B cell (primary cell): ENCODE data around the gene THRB. TPM values are rescaled to one million over a fixed set of nuclear protein-coding genes. Genes with fewer than 3 reads are reported as not detected.

Source experiments
- ATAC-seq: fragments of 200-7000 bp; cut with Tn5 transposase; one replicate; pipeline ENCODE4 v1.10.0; 2021; ENCODE audit warnings: low read depth, mild to moderate bottlenecking, moderate number of reproducible peaks, moderate library complexity
- CTCF ChIA-PET: fragments of 350-600 bp; sonication (Branson Sonifier 250); formaldehyde crosslinking; loops from one replicate; lab custom pipeline; 2021; ENCODE audit warnings: antibody characterized with exemption, inconsistent platforms; lab: Charles Lee
- POLR2A ChIA-PET: fragments of 350-600 bp; sonication (Branson Sonifier 250); formaldehyde crosslinking; loops from one replicate; lab custom pipeline; 2021; ENCODE audit warnings: antibody characterized with exemption; lab: Charles Lee
- DNase-seq: peaks from one replicate; pipeline ENCODE4 v3.0.0; 2013
- H2AFZ ChIP-seq: 2 replicates; pipeline ENCODE4 v1.6.1; 2012; ENCODE audit warnings: mild to moderate bottlenecking, low read depth, low read length; ENCODE audit not compliant: insufficient read depth, poor library complexity, severe bottlenecking
- H3K27ac ChIP-seq, 2 donors: 1 replicate in 1 of 2; 2 replicates in 1 of 2; pipeline ENCODE4 v1.5.1; 2012 to 2013; ENCODE audit warnings: low read length in 2 of 2, mild to moderate bottlenecking in 2 of 2, moderate library complexity in 1 of 2
- H3K27me3 ChIP-seq, 4 experiments: fragments of 200-600 bp in 1 of 4; sonication (generic) in 1 of 4; replicated peaks in 1 of 4; 1 replicate in 2 of 4; 2 replicates in 2 of 4; pipeline versions ENCODE4 v1.6.1 to v1.7.0; 2013 to 2016; ENCODE audit warnings: low read length in 3 of 4, mild to moderate bottlenecking in 2 of 4, mixed read lengths in 1 of 4, moderate library complexity in 1 of 4; ENCODE audit not compliant: insufficient read depth in 4 of 4, control insufficient read depth in 3 of 4; ENCODE audit errors: control extremely low read depth in 1 of 4
- H3K36me3 ChIP-seq, 2 experiments: replicated peaks in 1 of 2; 1 replicate in 1 of 2; 2 replicates in 1 of 2; pipeline versions ENCODE4 v1.6.1 to v1.7.1; 2013; ENCODE audit warnings: low read length in 1 of 2; ENCODE audit not compliant: insufficient read depth in 2 of 2, control insufficient read depth in 1 of 2; ENCODE audit errors: control extremely low read depth in 1 of 2, extremely low read depth in 1 of 2
- H3K4me1 ChIP-seq, 2 donors: fragments of 200-600 bp in 1 of 2; sonication (generic) in 1 of 2; 1 replicate in 1 of 2; 2 replicates in 1 of 2; pipeline versions ENCODE4 v1.5.1 to v1.6.1; 2013 to 2017; ENCODE audit warnings: low read length in 2 of 2; ENCODE audit not compliant: control insufficient read depth in 2 of 2, insufficient read depth in 2 of 2
- H3K4me2 ChIP-seq: replicated peaks from 2 replicates; pipeline ENCODE3; 2012; ENCODE audit warnings: mild to moderate bottlenecking, low read depth, low read length; ENCODE audit not compliant: poor library complexity, severe bottlenecking
- H3K4me3 ChIP-seq, 5 experiments: fragments of 200-600 bp in 1 of 5; sonication (generic) in 1 of 5; 1 replicate in 3 of 5; 2 replicates in 2 of 5; pipeline versions ENCODE4 v1.5.1 to v1.7.0; 2011 to 2016; ENCODE audit warnings: low read length in 4 of 5, mild to moderate bottlenecking in 4 of 5, low read depth in 2 of 5, control low read depth in 1 of 5, moderate library complexity in 1 of 5; ENCODE audit not compliant: insufficient read depth in 1 of 5; ENCODE audit errors: control extremely low read depth in 1 of 5, extremely low read depth in 1 of 5
- H3K79me2 ChIP-seq: fragments of 200-600 bp; sonication (generic); one replicate; pipeline ENCODE4 v1.6.0; 2016; ENCODE audit warnings: low read length; ENCODE audit not compliant: control insufficient read depth, insufficient read depth
- H3K9ac ChIP-seq: fragments of 200-600 bp; sonication (generic); 2 replicates; pipeline ENCODE4 v1.6.1; 2017; ENCODE audit warnings: mild to moderate bottlenecking, low read length, moderate library complexity
- H3K9me3 ChIP-seq, 3 donors: one replicate each; pipeline versions ENCODE4 v1.6.1 to v1.7.1; 2013; ENCODE audit warnings: low read length in 2 of 3; ENCODE audit not compliant: control insufficient read depth in 2 of 3, insufficient read depth in 1 of 3; ENCODE audit errors: control extremely low read depth in 1 of 3
- H4K20me1 ChIP-seq: 2 replicates; pipeline ENCODE4 v1.6.0; 2012; ENCODE audit warnings: mild to moderate bottlenecking, low read length; ENCODE audit not compliant: insufficient read depth, control insufficient read depth, poor library complexity, severe bottlenecking
- H3K27ac Mint-ChIP-seq: one replicate; pipeline ENCODE4 v1.8.0; 2021; ENCODE audit warnings: mixed read lengths
- H3K27me3 Mint-ChIP-seq: one replicate; pipeline ENCODE4 v1.8.0; 2021; ENCODE audit warnings: mixed read lengths
- H3K4me1 Mint-ChIP-seq: one replicate; pipeline ENCODE4 v1.8.0; 2021; ENCODE audit warnings: mixed read lengths
- H3K4me3 Mint-ChIP-seq: one replicate; pipeline ENCODE4 v1.8.0; 2021; ENCODE audit warnings: mixed read lengths
- H3K9me3 Mint-ChIP-seq: one replicate; pipeline ENCODE4 v1.8.0; 2022; ENCODE audit warnings: mixed read lengths; ENCODE audit not compliant: insufficient read depth
- CTCF ChIP-seq: fragments of 200-600 bp; IDR thresholded peaks from one replicate; pipeline ENCODE4 v1.8.0; 2022; ENCODE audit warnings: antibody characterized with exemption, mild to moderate bottlenecking
- EZH2 ChIP-seq: IDR thresholded peaks from 2 replicates; pipeline ENCODE4 v1.6.1; 2012; ENCODE audit warnings: borderline replicate concordance, low read depth, mild to moderate bottlenecking, moderate library complexity, low read length; ENCODE audit not compliant: insufficient read depth, poor library complexity, severe bottlenecking
- WGBS: methylation state at CpG from one replicate; pipeline ENCODE4 v1.1.5; 2013; ENCODE audit warnings: missing lambda C conversion rate; ENCODE audit not compliant: insufficient coverage; 5-methylcytosine and 5-hydroxymethylcytosine counted together
- intact Hi-C: fragments of 100-400 bp; cut with micrococcal nuclease; formaldehyde crosslinking; loops from one replicate; pipeline ENCODE4 v1.10.0; 2022
- polyA plus RNA-seq: library from polyadenylated mRNA; depleted of rRNA; stranded (reverse); fragments of >200 nt; gene quantifications from 2 replicates; pipeline ENCODE4 v1.2.3, GENCODE V29; 2012
- total RNA-seq, 2 donors: library from RNA; stranded (reverse); fragments of 120-200 nt in 1 of 2; gene quantifications; 1 replicate in 1 of 2; 2 replicates in 1 of 2; pipeline versions ENCODE4 v1.2.3 to v1.2.4, GENCODE V29; 2013 to 2022

The THRB gene
- total and polyA plus RNA-seq, 2 donors (not counting 1 experiment from before 2014, with no cell fraction given): 0.86 to 1.8 TPM

- intact Hi-C loops: no loop called here
- Histone ChIP-seq H2AFZ (no peak overlapping the region), H3K4me3 (no peak overlapping the region), H3K9me3 (no peaks in the 10 kb centered on the region), H4K20me1 (no peaks in the 10 kb centered on the region), H3K4me1 (no peaks in the 10 kb centered on the region), H3K36me3 (no peaks in the 10 kb centered on the region), H3K9ac (no peak overlapping the region), H3K27ac (no peak overlapping the region), H3K27me3 (no peaks in the 10 kb centered on the region), H3K4me2 (no peak overlapping the region), H3K79me2 (no peaks in the 10 kb centered on the region)
- H3K4me1 Mint-ChIP-seq: no peaks in the 10 kb centered on the region
- H3K27me3 Mint-ChIP-seq: no peaks in the 10 kb centered on the region
- no peak overlapping the region for H3K27ac Mint-ChIP-seq
- CTCF ChIA-PET: interaction anchor here (1.4 kb wide), 1 partner anchor 10 kb away, joined by 3 read pairs; no protein-coding TSS in a partner anchor
- POLR2A ChIA-PET: no interaction called here
- peaks cover 2% of the 10 kb centered on the region for H3K9me3 Mint-ChIP-seq
- whole genome bisulfite sequencing: no CpG with 5 or more reads among the region's 2 CpGs
- no peak overlapping the region for H3K4me3 Mint-ChIP-seq
- no peak for TF ChIP-seq EZH2
- TF ChIP-seq CTCF: no peak
- DNase-seq: no peak
- no peak for ATAC-seq
Observed at GRCh38 chr3:24417730-24418129, 76.9 kb downstream of the THRB start.

- H3K4me1 ChIP-seq: no peaks in the 10 kb centered on the region
- Mint-ChIP-seq H3K9me3 (no peaks in the 10 kb centered on the region), H3K4me1 (no peaks in the 10 kb centered on the region), H3K27ac (no peak overlapping the region), H3K27me3 (no peaks in the 10 kb centered on the region), H3K4me3 (no peak overlapping the region)
- ChIA-PET POLR2A (no interaction called here), CTCF (no interaction called here)
- TF ChIP-seq CTCF (no peak), EZH2 (no peak)
- intact Hi-C loops: no loop called here
- no peaks in the 10 kb centered on the region for H3K79me2 ChIP-seq
- H3K27ac ChIP-seq: no peak overlapping the region
- ATAC-seq (no peak), DNase-seq (no peak)
- no peaks in the 10 kb centered on the region for H3K9me3 ChIP-seq
- WGBS: 95% methylated on average over 3 of the region's 4 CpGs
- no peaks in the 10 kb centered on the region for H3K27me3 ChIP-seq
- H3K4me3 ChIP-seq: no peak overlapping the region
- no peak overlapping the region for H2AFZ ChIP-seq
- H3K4me2 ChIP-seq: no peak overlapping the region
- H3K36me3 ChIP-seq: no peaks in the 10 kb centered on the region
- no peaks in the 10 kb centered on the region for H4K20me1 ChIP-seq
- no peak overlapping the region for H3K9ac ChIP-seq
Observed at GRCh38 chr3:24416224-24416623, 78.4 kb downstream of the THRB start.
